Measurements from ENCODE around the gene IFT122.
"Not testable (repeated sequence)": the region's sequence is repeated elsewhere in the genome, so short reads cannot be mapped to it uniquely, and the experiment has no call there.

IFT122 gene

GRCh38 chr3:129467932-129468331, 27.9 kb downstream of the IFT122 start:
- no peaks in the 10 kb centered on the region for H3K27me3 ChIP-seq (ENCODE audit: control insufficient read depth, insufficient read depth, low read length, poor library complexity, severe bottlenecking)
- no peak overlapping the region for H3K27ac ChIP-seq (ENCODE audit: insufficient read depth, low read depth, low read length, poor library complexity, severe bottlenecking)
- H3K36me3 ChIP-seq (ENCODE audit: control insufficient read depth, insufficient read depth, low read length) = no peaks in the 10 kb centered on the region
- no peaks in the 10 kb centered on the region for H3K4me1 ChIP-seq (ENCODE audit: control insufficient read depth, insufficient read depth, low read length)
- no peak overlapping the region for H3K4me3 ChIP-seq (ENCODE audit: insufficient read depth, low read depth, low read length)
- 84 to 86% methylated on average over 1 of the region's 1 CpG for WGBS, 2 experiments
- H3K9me3 ChIP-seq (ENCODE audit: control insufficient read depth, low read length) = no peaks in the 10 kb centered on the region

GRCh38 chr3:129469026-129469425, 29.0 kb downstream of the IFT122 start:
- Histone ChIP-seq H3K36me3 (ENCODE audit: control insufficient read depth, insufficient read depth, low read length) (no peaks in the 10 kb centered on the region), H3K4me3 (ENCODE audit: insufficient read depth, low read depth, low read length) (no peak overlapping the region), H3K4me1 (ENCODE audit: control insufficient read depth, insufficient read depth, low read length) (no peaks in the 10 kb centered on the region), H3K9me3 (ENCODE audit: control insufficient read depth, low read length) (no peaks in the 10 kb centered on the region), H3K27ac (ENCODE audit: insufficient read depth, low read depth, low read length, poor library complexity, severe bottlenecking) (no peak overlapping the region), H3K27me3 (ENCODE audit: control insufficient read depth, insufficient read depth, low read length, poor library complexity, severe bottlenecking) (no peaks in the 10 kb centered on the region)
- 94 to 96% methylated on average over 2 of the region's 2 CpGs for WGBS, 2 experiments

- H3K4me3 ChIP-seq (ENCODE audit: insufficient read depth, low read depth, low read length) = no peak overlapping the region
- H3K27me3 ChIP-seq (ENCODE audit: control insufficient read depth, insufficient read depth, low read length, poor library complexity, severe bottlenecking) = no peaks in the 10 kb centered on the region
- H3K4me1 ChIP-seq (ENCODE audit: control insufficient read depth, insufficient read depth, low read length) = no peaks in the 10 kb centered on the region
- no peaks in the 10 kb centered on the region for H3K36me3 ChIP-seq (ENCODE audit: control insufficient read depth, insufficient read depth, low read length)
- no peak overlapping the region for H3K27ac ChIP-seq (ENCODE audit: insufficient read depth, low read depth, low read length, poor library complexity, severe bottlenecking)
- no peaks in the 10 kb centered on the region for H3K9me3 ChIP-seq (ENCODE audit: control insufficient read depth, low read length)
- WGBS, 2 experiments = 96 to 99% methylated on average over 2 of the region's 2 CpGs
Measured at GRCh38 chr3:129470861-129471260, 30.8 kb downstream of the IFT122 start.

- Histone ChIP-seq H3K9me3 (ENCODE audit: control insufficient read depth, low read length) (no peaks in the 10 kb centered on the region), H3K36me3 (ENCODE audit: control insufficient read depth, insufficient read depth, low read length) (peaks cover 19% of the 10 kb centered on the region), H3K27ac (ENCODE audit: insufficient read depth, low read depth, low read length, poor library complexity, severe bottlenecking) (no peak overlapping the region), H3K4me1 (ENCODE audit: control insufficient read depth, insufficient read depth, low read length) (no peaks in the 10 kb centered on the region), H3K27me3 (ENCODE audit: control insufficient read depth, insufficient read depth, low read length, poor library complexity, severe bottlenecking) (no peaks in the 10 kb centered on the region), H3K4me3 (ENCODE audit: insufficient read depth, low read depth, low read length) (no peak overlapping the region)
- WGBS, 2 experiments = 89 to 94% methylated on average over 4 of the region's 4 CpGs
Measured at GRCh38 chr3:129473067-129473768, 33.2 kb downstream of the IFT122 start.

GRCh38 chr3:129473769-129474152, 33.7 kb downstream of the IFT122 start:
- no peaks in the 10 kb centered on the region for H3K9me3 ChIP-seq (ENCODE audit: control insufficient read depth, low read length)
- 88 to 94% methylated on average over 4 of the region's 4 CpGs for WGBS, 2 experiments
- H3K36me3 ChIP-seq (ENCODE audit: control insufficient read depth, insufficient read depth, low read length) = peaks cover 25% of the 10 kb centered on the region
- no peak overlapping the region for H3K4me3 ChIP-seq (ENCODE audit: insufficient read depth, low read depth, low read length)
- no peaks in the 10 kb centered on the region for H3K4me1 ChIP-seq (ENCODE audit: control insufficient read depth, insufficient read depth, low read length)
- no peaks in the 10 kb centered on the region for H3K27me3 ChIP-seq (ENCODE audit: control insufficient read depth, insufficient read depth, low read length, poor library complexity, severe bottlenecking)
- no peak overlapping the region for H3K27ac ChIP-seq (ENCODE audit: insufficient read depth, low read depth, low read length, poor library complexity, severe bottlenecking)

- H3K4me3 ChIP-seq (ENCODE audit: insufficient read depth, low read depth, low read length) = no peak overlapping the region
- H3K27ac ChIP-seq (ENCODE audit: insufficient read depth, low read depth, low read length, poor library complexity, severe bottlenecking) = no peak overlapping the region
- no peaks in the 10 kb centered on the region for H3K4me1 ChIP-seq (ENCODE audit: control insufficient read depth, insufficient read depth, low read length)
- peaks cover 28% of the 10 kb centered on the region for H3K36me3 ChIP-seq (ENCODE audit: control insufficient read depth, insufficient read depth, low read length)
- 93 to 94% methylated on average over 10 of the region's 10 CpGs for WGBS, 2 experiments
- H3K27me3 ChIP-seq (ENCODE audit: control insufficient read depth, insufficient read depth, low read length, poor library complexity, severe bottlenecking) = no peaks in the 10 kb centered on the region
- H3K9me3 ChIP-seq (ENCODE audit: control insufficient read depth, low read length) = no peaks in the 10 kb centered on the region
Measured at GRCh38 chr3:129474984-129475804, 35.2 kb downstream of the IFT122 start.

- no peaks in the 10 kb centered on the region for H3K27me3 ChIP-seq (ENCODE audit: control insufficient read depth, insufficient read depth, low read length, poor library complexity, severe bottlenecking)
- no peak overlapping the region for H3K27ac ChIP-seq (ENCODE audit: insufficient read depth, low read depth, low read length, poor library complexity, severe bottlenecking)
- H3K4me1 ChIP-seq (ENCODE audit: control insufficient read depth, insufficient read depth, low read length) = no peaks in the 10 kb centered on the region
- no peak overlapping the region for H3K4me3 ChIP-seq (ENCODE audit: insufficient read depth, low read depth, low read length)
- H3K9me3 ChIP-seq (ENCODE audit: control insufficient read depth, low read length) = no peaks in the 10 kb centered on the region
- WGBS, 2 experiments = 95 to 97% methylated on average over 3 of the region's 3 CpGs
- H3K36me3 ChIP-seq (ENCODE audit: control insufficient read depth, insufficient read depth, low read length) = peaks cover 28% of the 10 kb centered on the region
Measured at GRCh38 chr3:129475863-129476262, 35.8 kb downstream of the IFT122 start.

- Histone ChIP-seq H3K27ac (ENCODE audit: insufficient read depth, low read depth, low read length, poor library complexity, severe bottlenecking) (no peak overlapping the region), H3K27me3 (ENCODE audit: control insufficient read depth, insufficient read depth, low read length, poor library complexity, severe bottlenecking) (no peaks in the 10 kb centered on the region), H3K9me3 (ENCODE audit: control insufficient read depth, low read length) (no peaks in the 10 kb centered on the region), H3K4me1 (ENCODE audit: control insufficient read depth, insufficient read depth, low read length) (no peaks in the 10 kb centered on the region), H3K36me3 (ENCODE audit: control insufficient read depth, insufficient read depth, low read length) (peaks cover 28% of the 10 kb centered on the region), H3K4me3 (ENCODE audit: insufficient read depth, low read depth, low read length) (no peak overlapping the region)
- WGBS, 2 experiments = 92 to 93% methylated on average over 6 of the region's 6 CpGs
Measured at GRCh38 chr3:129476586-129476985, 36.6 kb downstream of the IFT122 start.

GRCh38 chr3:129481225-129481765, 41.3 kb downstream of the IFT122 start:
- Histone ChIP-seq H3K36me3 (ENCODE audit: control insufficient read depth, insufficient read depth, low read length) (peaks cover 25% of the 10 kb centered on the region), H3K4me1 (ENCODE audit: control insufficient read depth, insufficient read depth, low read length) (peaks cover 23% of the 10 kb centered on the region)
- H3K9me3 ChIP-seq (ENCODE audit: control insufficient read depth, low read length); H3K27me3 ChIP-seq (ENCODE audit: control insufficient read depth, insufficient read depth, low read length, poor library complexity, severe bottlenecking); H3K4me3 ChIP-seq (ENCODE audit: insufficient read depth, low read depth, low read length); H3K27ac ChIP-seq (ENCODE audit: insufficient read depth, low read depth, low read length, poor library complexity, severe bottlenecking): not testable (repeated sequence)
- 88 to 89% methylated on average over 4 to 5 of the region's 11 CpGs for WGBS, 2 experiments

GRCh38 chr3:129481766-129482332, 41.8 kb downstream of the IFT122 start:
- peaks cover 28% of the 10 kb centered on the region for H3K4me1 ChIP-seq (ENCODE audit: control insufficient read depth, insufficient read depth, low read length)
- no peak overlapping the region for H3K27ac ChIP-seq (ENCODE audit: insufficient read depth, low read depth, low read length, poor library complexity, severe bottlenecking)
- H3K27me3 ChIP-seq (ENCODE audit: control insufficient read depth, insufficient read depth, low read length, poor library complexity, severe bottlenecking) = no peaks in the 10 kb centered on the region
- no peaks in the 10 kb centered on the region for H3K9me3 ChIP-seq (ENCODE audit: control insufficient read depth, low read length)
- no peak overlapping the region for H3K4me3 ChIP-seq (ENCODE audit: insufficient read depth, low read depth, low read length)
- WGBS, 2 experiments = 92% methylated on average over 12 of the region's 12 CpGs
- peaks cover 20% of the 10 kb centered on the region for H3K36me3 ChIP-seq (ENCODE audit: control insufficient read depth, insufficient read depth, low read length)

Data from ectodermal cell (in vitro differentiated cells).